Mucosa of rectum (tissue), 2 donors: ENCODE results near the gene BHLHE23.

Experiments used
- H3K27ac ChIP-seq, 2 donors: one replicate each; pipeline ENCODE4 v1.7.0; 2013; ENCODE audit warnings: inconsistent platforms in 2 of 2, low read depth in 2 of 2, low read length in 2 of 2
- H3K27me3 ChIP-seq, 2 donors: one replicate each; pipeline ENCODE4 v1.7.0; 2013; ENCODE audit warnings: low read length in 2 of 2; ENCODE audit not compliant: control insufficient read depth in 2 of 2, insufficient read depth in 2 of 2
- H3K36me3 ChIP-seq, 2 donors: one replicate each; pipeline ENCODE4 v1.7.0; 2013; ENCODE audit warnings: low read length in 2 of 2; ENCODE audit not compliant: control insufficient read depth in 2 of 2, insufficient read depth in 2 of 2
- H3K4me1 ChIP-seq, 2 donors: one replicate each; pipeline ENCODE4 v1.7.0; 2013; ENCODE audit warnings: low read length in 2 of 2, mild to moderate bottlenecking in 1 of 2; ENCODE audit not compliant: control insufficient read depth in 2 of 2, insufficient read depth in 2 of 2
- H3K4me3 ChIP-seq, 2 donors: one replicate each; pipeline ENCODE4 v1.7.0; 2013; ENCODE audit warnings: low read length in 2 of 2
- H3K9ac ChIP-seq, 2 donors: one replicate each; pipeline ENCODE4 v1.7.0; 2013; ENCODE audit warnings: low read length in 2 of 2, low read depth in 1 of 2, mild to moderate bottlenecking in 1 of 2
- H3K9me3 ChIP-seq, 2 donors: one replicate each; pipeline ENCODE4 v1.7.0; 2013; ENCODE audit warnings: low read length in 2 of 2; ENCODE audit not compliant: control insufficient read depth in 2 of 2
- donor health status: healthy.
- donor health status: Normal muscosa, but diverticular disease.

The BHLHE23 gene

GRCh38 chr20:63049561-63050221 is 42.9 kb upstream of the BHLHE23 start:
- H3K4me1 ChIP-seq: no peaks in the 10 kb centered on the region
- H3K27me3 ChIP-seq: peaks cover 0 to 6% of the 10 kb centered on the region in 2 donors
- H3K9ac ChIP-seq: no peak overlapping the region
- H3K4me3 ChIP-seq: no peak overlapping the region
- H3K36me3 ChIP-seq: no peaks in the 10 kb centered on the region
- no peaks in the 10 kb centered on the region for H3K9me3 ChIP-seq
- H3K27ac ChIP-seq: no peak overlapping the region

- Histone ChIP-seq H3K4me3 (no peak overlapping the region), H3K4me1 (no peaks in the 10 kb centered on the region), H3K27ac (no peak overlapping the region), H3K9me3 (no peaks in the 10 kb centered on the region), H3K9ac (no peak overlapping the region), H3K27me3 (peaks cover 0 to 6% of the 10 kb centered on the region in 2 donors), H3K36me3 (no peaks in the 10 kb centered on the region)
Observed at GRCh38 chr20:63049191-63049518, 42.4 kb upstream of the BHLHE23 start.

GRCh38 chr20:63048516-63049190 is 41.9 kb upstream of the BHLHE23 start:
- Histone ChIP-seq H3K9ac (no peak overlapping the region), H3K4me3 (no peak overlapping the region), H3K36me3 (no peaks in the 10 kb centered on the region), H3K27me3 (peaks cover 0 to 6% of the 10 kb centered on the region in 2 donors), H3K9me3 (no peaks in the 10 kb centered on the region), H3K27ac (no peak overlapping the region), H3K4me1 (no peaks in the 10 kb centered on the region)

GRCh38 chr20:63047946-63048345 is 41.2 kb upstream of the BHLHE23 start:
- Histone ChIP-seq H3K36me3 (no peaks in the 10 kb centered on the region), H3K9me3 (no peaks in the 10 kb centered on the region), H3K9ac (no peak overlapping the region), H3K4me1 (no peaks in the 10 kb centered on the region), H3K4me3 (no peak overlapping the region), H3K27me3 (peaks cover 0 to 6% of the 10 kb centered on the region in 2 donors), H3K27ac (no peak overlapping the region)

GRCh38 chr20:63047267-63047666 is 40.5 kb upstream of the BHLHE23 start:
- peaks cover 0 to 10% of the 10 kb centered on the region in 2 donors for H3K27me3 ChIP-seq
- H3K4me3 ChIP-seq: no peak overlapping the region

GRCh38 chr20:63046841-63047240 is 40.1 kb upstream of the BHLHE23 start:
- Histone ChIP-seq H3K9ac (no peak overlapping the region), H3K4me1 (no peaks in the 10 kb centered on the region), H3K9me3 (no peaks in the 10 kb centered on the region), H3K27ac (no peak overlapping the region), H3K27me3 (peaks cover 0 to 13% of the 10 kb centered on the region in 2 donors), H3K4me3 (no peak overlapping the region), H3K36me3 (no peaks in the 10 kb centered on the region)

More at GRCh38 chr20:63047267-63047666, 40.5 kb upstream of the BHLHE23 start:
- Histone ChIP-seq H3K27ac (no peak overlapping the region), H3K36me3 (no peaks in the 10 kb centered on the region), H3K9me3 (no peaks in the 10 kb centered on the region), H3K9ac (no peak overlapping the region), H3K4me1 (no peaks in the 10 kb centered on the region)

GRCh38 chr20:63045991-63046390 is 39.2 kb upstream of the BHLHE23 start:
- H3K36me3 ChIP-seq: no peaks in the 10 kb centered on the region
- H3K9me3 ChIP-seq: no peaks in the 10 kb centered on the region
- no peak overlapping the region for H3K9ac ChIP-seq
- no peak overlapping the region for H3K27ac ChIP-seq
- peaks cover 0 to 10% of the 10 kb centered on the region in 2 donors for H3K27me3 ChIP-seq
- H3K4me3 ChIP-seq: no peak overlapping the region
- no peaks in the 10 kb centered on the region for H3K4me1 ChIP-seq

- peaks cover 0 to 11% of the 10 kb centered on the region in 2 donors for H3K27me3 ChIP-seq
- H3K36me3 ChIP-seq: no peaks in the 10 kb centered on the region
- H3K4me1 ChIP-seq: no peaks in the 10 kb centered on the region
- H3K9me3 ChIP-seq: no peaks in the 10 kb centered on the region
- no peak overlapping the region for H3K9ac ChIP-seq
- H3K4me3 ChIP-seq: no peak overlapping the region
- no peak overlapping the region for H3K27ac ChIP-seq
Observed at GRCh38 chr20:63045401-63045800, 38.6 kb upstream of the BHLHE23 start.

GRCh38 chr20:63044605-63045004 is 37.8 kb upstream of the BHLHE23 start:
- no peak overlapping the region for H3K9ac ChIP-seq
- no peaks in the 10 kb centered on the region for H3K36me3 ChIP-seq
- H3K27me3 ChIP-seq: peaks cover 0 to 15% of the 10 kb centered on the region in 2 donors

GRCh38 chr20:63044204-63044600 is 37.4 kb upstream of the BHLHE23 start:
- no peaks in the 10 kb centered on the region for H3K4me1 ChIP-seq
- H3K36me3 ChIP-seq: no peaks in the 10 kb centered on the region
- H3K4me3 ChIP-seq: no peak overlapping the region
- peaks cover 0 to 15% of the 10 kb centered on the region in 2 donors for H3K27me3 ChIP-seq
- H3K27ac ChIP-seq: no peak overlapping the region
- H3K9ac ChIP-seq: no peak overlapping the region
- H3K9me3 ChIP-seq: no peaks in the 10 kb centered on the region

More at GRCh38 chr20:63044605-63045004, 37.8 kb upstream of the BHLHE23 start:
- H3K9me3 ChIP-seq: no peaks in the 10 kb centered on the region
- H3K4me3 ChIP-seq: no peak overlapping the region
- H3K4me1 ChIP-seq: no peaks in the 10 kb centered on the region
- H3K27ac ChIP-seq: no peak overlapping the region
